ENCODE measurements around the gene SUPT3H.

The SUPT3H gene

DNA sequence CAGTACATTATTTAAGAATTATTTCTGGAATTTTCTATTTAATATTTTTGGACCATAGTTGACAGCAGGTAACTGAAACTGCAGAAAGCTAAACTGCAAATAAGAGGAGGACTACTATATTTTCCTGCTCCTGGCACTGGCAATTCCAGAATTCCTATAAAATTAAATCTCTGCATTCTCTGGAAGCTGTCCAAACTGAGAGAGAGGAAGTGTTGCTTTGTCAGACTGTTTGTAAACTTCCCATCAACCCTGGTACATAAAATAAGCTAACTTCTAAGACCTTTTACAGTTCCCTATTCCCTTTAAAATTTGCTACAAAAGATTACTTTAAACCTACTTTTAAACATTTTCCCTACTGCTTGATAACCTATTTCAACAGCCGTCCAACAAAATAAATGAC, 245.7 kb downstream of the SUPT3H start:
- in situ Hi-C loops (cut with MboI; ENCODE audit: low sequenced_read_pairs), result no loop called here

DNA sequence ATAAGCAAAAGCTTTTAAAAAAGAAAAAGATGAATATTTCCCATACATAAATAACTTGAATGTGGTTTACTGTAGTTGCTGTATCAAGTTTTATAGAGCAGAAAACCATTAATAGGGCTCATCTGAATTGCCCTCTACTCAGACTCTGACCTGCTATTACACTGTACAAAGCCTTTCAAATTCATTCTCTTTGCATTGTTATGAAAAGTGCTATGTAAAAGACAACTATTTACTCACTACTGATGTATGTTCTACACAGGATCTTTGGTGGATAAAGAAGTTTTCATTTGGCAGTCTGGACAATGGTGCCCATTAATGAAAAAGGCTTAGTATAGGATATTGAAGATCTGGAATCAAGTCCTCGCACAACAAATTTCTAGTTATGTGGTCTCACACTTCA, 248.7 kb downstream of the SUPT3H start:
- in situ Hi-C loops (cut with MboI; ENCODE audit: low sequenced_read_pairs), result no loop called here

DNA sequence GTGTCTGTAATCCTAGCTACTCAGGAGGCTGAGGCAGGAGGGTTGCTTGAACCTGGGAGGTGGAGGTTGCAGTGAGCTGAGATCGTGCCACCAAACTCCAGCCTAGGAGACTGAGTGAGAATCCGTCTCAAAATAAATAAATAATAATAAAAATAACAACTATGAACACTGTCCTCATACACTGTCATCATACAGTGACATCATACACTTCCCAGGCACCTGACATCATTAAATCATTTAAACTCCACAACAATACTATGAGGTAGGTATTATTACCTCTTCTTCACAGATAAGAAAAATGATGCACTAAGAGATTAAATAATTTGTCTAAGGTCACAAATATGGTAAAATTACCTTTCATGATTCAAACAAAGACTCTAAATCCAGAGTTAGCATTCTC, 250.5 kb downstream of the SUPT3H start:
- in situ Hi-C loops (cut with MboI; ENCODE audit: low sequenced_read_pairs), result no loop called here

DNA sequence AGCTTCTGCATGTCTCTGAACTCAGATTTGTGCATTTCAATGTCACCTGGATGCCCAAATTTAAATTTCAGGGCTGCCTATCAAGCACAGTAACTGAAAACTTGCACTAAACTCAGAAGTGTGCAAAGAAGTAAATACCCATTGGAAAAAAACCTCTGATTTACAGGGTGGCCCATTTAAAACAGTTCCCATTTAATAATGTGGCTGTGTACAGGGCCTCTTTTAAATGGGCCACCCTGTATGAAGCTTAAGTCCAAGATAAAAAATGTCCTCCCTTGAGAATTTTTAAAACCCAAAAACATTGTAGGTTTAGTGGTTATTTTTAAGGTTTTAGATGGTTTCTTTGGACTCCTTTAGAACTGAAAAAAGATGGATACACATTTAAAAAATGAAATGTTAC, 251.7 kb downstream of the SUPT3H start:
- in situ Hi-C loops (cut with MboI; ENCODE audit: low sequenced_read_pairs), result no loop called here

DNA sequence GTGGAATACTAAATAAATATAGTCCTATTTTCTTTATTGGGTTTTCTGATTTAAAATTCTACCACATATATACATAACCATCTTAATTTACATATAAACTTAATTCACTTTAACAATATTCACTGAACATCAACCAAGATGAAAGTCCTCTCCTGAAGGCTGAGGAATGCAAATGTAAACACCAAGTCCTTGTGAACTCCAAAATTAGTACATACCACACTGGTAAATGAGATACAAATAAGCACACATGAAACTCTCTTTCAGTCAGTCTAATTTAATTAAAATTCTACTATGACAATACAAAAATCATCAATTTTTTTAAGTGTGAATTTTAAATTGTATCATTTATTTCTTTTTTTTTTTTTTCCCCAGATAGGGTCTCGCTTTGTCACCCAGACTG, 254.7 kb downstream of the SUPT3H start:
- in situ Hi-C loops (cut with MboI; ENCODE audit: low sequenced_read_pairs), result no loop called here

DNA sequence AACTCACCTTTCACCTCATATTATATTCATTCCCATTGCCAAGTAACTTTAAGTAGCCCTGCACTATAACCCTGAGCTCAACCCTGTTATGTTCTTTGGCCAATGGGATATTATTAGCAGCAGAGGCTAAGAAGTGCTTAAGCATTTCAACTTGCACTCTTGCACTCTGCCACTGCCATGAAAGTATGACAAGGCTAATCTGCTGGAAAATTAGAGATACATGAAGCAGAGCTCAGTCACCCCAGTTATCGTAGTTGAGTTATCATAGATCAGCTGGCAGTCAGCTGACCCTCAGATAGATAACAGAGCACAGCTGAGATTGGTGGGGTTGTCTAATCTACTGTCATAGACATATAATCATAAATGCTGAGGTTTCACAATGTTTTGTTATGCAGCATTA, 259.0 kb downstream of the SUPT3H start:
- in situ Hi-C loops (cut with MboI; ENCODE audit: low sequenced_read_pairs), result no loop called here

DNA sequence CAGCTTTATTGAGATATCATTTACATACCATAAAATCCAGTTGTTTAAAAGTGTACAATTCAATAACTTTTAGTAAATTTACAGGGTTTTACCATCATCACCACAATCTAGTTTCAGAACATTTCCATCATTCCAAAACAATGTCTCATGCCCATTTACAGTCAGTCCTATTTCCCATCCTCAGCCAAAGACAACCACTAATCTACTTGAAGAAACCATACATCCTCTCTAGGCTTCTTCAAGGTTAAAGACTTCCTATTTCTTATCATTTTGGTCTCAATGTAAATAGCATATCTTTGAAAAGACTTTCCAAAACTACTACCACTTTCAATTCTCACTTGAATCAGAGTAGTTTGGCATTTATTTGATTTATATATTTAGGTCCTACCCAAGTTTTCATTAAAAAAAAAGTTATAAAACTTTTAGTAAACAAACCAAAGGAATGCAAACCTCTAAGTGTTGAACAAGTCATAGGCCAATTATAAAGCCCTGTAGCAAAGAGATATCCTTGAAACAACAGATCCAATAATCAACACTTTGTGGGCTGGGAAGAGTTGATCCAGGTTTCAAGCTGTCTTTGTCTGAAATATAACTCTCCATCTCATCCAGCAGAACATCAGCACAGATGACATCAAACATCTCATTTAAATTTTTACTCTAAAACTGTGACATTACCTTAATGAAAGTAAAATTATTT, 260.9 kb downstream of the SUPT3H start:
- in situ Hi-C loops (cut with MboI; ENCODE audit: low sequenced_read_pairs), result no loop called here

DNA sequence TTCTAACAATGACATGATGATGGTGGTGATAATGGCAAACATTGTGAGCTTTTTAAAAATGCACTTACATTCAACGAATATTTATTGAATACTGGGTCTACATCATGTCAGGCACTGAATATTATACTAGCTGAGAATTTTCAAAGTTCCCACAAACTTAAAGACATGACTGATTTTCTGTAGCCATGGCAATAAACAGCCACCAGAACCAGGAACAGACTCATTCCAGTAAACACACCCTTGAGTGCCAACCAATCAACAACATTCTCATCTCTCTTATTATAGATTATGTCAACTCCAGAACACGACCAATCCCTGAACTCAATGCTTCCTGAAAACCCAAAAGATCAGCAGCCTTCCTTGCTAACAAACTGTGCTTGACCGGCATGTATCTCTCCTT, 262.0 kb downstream of the SUPT3H start:
- in situ Hi-C loops (cut with MboI; ENCODE audit: low sequenced_read_pairs), result no loop called here

DNA sequence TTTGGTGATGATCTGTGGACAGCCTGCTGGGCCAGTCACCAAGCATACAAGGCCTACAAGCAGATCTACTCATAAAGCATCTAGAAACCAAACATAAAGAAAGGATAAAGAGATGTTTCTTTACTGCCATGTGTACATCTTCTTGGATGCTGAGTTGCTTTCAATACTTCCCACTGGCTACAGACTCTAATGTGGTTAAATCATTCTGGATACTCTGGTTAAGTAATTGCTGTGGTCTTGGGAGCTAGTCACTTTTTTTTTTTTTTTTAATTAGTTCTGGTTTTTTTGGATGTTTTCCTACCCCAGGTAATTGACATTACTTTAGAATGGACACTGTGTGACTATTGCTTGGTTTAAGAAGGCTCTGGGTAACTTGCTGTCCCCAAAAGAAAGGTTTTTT, 265.0 kb downstream of the SUPT3H start:
- in situ Hi-C loops (cut with MboI; ENCODE audit: low sequenced_read_pairs), result no loop called here

DNA sequence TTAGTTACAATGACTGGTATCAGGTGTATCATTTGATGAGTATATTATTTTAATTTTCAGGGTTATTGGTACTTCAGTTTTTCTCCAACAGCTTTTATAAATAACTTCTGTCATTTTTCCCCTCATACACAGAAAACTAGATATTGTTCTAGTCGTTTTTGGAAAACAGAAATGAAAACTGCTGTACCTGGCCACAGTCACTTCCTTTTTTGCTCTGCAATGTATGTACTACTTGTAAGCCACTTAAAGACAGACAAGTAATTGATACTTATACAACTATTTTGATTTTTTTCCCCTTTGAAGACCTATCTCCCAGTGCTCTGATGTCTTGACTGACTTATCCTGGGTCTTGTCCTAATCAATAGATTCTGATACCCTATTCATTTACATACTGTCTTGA, 268.2 kb downstream of the SUPT3H start:
- in situ Hi-C loops (cut with MboI; ENCODE audit: low sequenced_read_pairs), result no loop called here

DNA sequence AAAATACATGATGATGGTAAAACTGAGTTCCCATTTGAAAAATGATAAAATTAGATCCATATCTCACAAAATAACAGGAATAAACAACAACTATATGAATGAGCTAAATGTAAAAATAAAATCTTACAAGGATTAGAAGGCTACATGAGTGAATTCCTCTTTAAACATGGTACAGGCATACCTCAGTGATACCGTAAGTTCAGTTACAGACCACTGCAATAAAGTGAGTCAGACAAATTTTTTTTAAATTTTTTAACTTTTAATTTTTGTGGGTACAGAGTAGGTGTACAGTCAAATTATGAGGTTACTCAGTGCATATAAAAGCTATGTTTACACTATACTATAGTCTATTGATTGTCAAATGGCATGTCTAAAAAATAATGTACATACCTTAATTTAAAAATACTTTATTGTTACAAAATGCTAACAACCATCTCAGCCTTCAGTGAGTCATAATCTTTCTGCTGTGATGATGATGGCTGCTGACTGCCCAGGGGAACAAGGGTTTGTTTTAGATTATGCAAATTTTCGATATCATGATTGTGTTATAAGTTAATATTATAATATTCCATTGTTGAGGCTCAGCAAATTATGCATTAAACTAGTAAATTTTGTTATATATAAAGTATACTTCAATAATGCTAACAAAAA, 272.4 kb downstream of the SUPT3H start:
- in situ Hi-C loops (cut with MboI; ENCODE audit: low sequenced_read_pairs), result no loop called here

DNA sequence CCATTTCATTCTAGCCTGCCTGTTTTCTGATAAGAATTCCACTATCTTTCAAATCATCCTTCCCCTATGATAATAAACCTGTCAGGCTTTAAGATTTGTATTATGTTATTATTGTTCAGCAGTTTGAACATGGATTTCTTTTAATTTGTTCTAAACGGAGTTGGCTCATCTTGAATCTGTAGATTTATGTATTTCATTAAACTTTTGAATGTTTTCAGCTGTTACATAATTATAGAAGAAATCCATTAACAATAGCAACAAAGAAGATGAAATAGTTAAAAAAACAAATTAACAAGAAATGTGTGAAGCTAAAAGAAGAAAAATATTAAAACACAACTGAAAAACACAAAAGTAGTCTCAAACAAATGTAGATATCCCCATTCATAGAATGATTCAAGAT, 273.3 kb downstream of the SUPT3H start:
- in situ Hi-C loops (cut with MboI; ENCODE audit: low sequenced_read_pairs), result no loop called here

DNA sequence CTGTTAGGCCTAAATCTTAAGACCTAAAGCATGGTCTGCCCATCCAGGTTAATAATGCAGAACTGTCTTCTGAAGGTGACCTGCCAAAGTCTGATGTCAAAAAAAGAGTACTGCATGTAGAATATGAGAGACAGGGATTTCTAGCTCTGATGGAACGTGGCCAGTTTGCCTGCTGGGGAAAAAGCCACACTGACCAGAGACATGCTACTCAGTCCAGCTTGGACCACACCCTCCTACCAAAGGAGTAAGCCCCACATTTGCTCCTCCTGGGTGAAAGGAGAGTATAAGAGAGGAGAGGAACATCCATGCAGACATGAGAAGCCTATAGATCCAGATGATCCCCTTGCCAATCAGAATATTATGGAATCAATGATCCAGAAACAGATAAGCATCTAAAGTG, 279.5 kb downstream of the SUPT3H start:
- in situ Hi-C loops (cut with MboI; ENCODE audit: low sequenced_read_pairs), result no loop called here

DNA sequence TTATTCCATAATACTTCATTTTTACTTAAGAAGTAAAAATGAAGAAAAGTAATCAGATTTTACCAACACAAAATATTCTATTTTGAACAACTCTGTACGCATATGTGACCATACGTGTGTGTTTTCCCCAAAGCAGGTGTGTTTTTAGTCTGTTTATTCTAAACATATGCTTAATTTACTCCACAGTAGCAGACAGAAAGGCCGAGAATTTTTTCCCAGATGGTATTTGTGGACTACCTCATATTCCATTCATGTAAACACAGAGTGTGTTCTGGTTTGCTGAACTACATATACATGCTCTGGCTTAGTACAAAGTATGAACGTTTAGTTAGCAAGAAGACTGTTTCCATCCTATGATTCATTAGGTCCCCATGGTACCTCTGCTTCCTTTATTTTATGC, 282.9 kb downstream of the SUPT3H start:
- in situ Hi-C loops (cut with MboI; ENCODE audit: low sequenced_read_pairs), result no loop called here

DNA sequence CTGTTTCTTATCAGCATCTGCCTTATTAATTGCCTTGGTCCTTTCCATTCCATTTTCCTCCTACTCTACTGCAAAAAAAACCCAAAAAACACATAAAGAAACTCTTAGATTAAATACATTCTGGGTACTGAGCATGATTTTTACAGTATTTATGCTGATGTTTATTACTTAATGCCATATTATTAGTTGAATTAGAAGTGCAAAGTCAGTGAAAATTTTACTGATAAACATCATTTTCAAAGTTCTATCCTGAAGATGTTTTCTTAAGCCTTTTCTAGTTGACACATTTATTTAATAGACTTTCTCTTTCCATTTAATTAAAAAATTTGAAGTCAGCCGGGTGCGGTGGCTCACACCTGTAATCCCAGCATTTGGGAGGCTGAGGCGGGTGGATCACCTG, 285.6 kb downstream of the SUPT3H start:
- in situ Hi-C loops (cut with MboI; ENCODE audit: low sequenced_read_pairs), result no loop called here

DNA sequence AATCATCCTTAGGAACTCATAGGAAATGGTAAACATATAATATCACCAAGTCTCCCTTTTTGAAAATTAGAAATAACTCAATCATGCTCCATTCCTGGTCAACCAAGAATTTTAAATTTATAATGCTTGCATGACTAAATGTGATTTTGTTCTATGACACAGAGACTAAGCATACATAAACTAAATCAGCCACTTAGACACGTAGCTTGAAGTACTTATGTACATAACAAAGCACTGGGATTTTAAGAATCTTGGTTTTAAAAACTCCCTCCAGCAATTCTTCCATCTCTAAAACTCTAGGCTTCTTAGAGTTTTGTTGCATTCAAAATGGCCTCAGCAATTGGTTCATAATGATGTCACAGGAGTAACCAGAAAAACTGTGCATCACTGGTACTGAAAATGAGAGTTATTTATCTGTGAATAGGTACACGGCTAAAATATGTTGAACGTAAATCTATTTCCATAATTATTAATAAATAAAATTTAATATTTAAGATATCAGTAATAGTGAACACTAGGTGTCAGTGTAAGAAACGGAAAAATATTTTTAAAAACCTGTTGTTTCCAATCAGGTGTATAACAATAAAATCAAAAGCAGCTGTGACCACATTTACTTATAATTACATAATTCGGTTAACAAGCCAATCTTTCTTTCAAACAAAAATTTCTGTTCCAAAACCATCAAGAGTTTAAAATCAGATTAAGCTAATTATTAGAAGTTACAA, 291.2 kb downstream of the SUPT3H start:
- in situ Hi-C loops (cut with MboI; ENCODE audit: low sequenced_read_pairs), result no loop called here

DNA sequence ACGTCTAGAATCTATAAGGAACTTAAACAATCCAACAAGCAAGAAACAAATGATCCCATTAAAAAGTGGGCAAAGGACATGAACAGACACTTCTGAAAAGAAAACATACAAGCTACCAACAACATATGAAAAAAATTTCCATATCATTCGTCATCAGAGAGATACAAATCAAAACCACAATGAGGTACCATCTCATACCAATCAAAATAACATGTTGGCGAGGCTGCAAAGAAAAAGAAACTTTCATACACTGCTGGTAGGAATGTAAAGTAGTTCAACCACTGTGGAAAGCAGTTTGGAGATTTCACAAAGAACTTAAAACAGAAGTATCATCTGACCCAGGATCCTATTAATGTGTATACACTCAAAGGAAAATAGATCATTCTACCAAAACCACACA, 293.5 kb downstream of the SUPT3H start:
- in situ Hi-C loops (cut with MboI; ENCODE audit: low sequenced_read_pairs), result no loop called here

DNA sequence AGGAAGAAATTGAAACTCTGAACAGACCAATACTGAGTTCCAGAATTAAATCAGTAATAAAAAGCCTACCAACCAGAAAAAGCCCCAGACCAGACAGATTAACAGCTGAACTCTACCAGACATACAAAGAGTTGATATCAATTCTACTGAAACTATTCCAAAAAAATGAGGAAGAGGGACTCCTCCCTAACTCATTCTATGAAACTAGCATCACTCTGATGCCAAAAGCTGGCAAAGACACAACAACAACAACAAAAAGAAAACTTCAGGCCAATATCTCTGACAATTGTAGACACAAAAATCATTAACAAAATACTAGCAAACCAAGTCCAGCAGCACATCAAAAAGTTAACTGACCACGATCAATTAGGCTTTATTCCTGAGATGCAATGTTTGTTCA, 295.6 kb downstream of the SUPT3H start:
- in situ Hi-C loops (cut with MboI; ENCODE audit: low sequenced_read_pairs), result no loop called here

DNA sequence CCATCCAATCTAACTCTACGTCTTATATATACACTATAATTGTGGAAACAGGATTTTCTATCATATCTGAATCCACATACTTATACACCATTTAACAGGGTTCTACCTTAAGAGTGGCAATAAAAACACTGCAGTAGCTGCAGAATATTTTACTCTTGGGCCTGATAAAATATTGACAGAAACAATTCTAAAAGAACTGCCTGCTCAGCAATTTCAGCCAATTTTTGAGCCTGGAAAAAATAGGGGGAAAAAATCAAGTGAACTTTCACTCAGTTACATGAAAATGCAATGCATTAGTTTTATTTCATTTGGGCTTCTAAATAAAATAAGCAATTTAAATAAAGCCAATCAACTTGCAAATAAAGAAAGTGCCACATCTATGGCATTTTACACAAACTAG, 296.1 kb downstream of the SUPT3H start:
- in situ Hi-C loops (cut with MboI; ENCODE audit: low sequenced_read_pairs), result no loop called here

DNA sequence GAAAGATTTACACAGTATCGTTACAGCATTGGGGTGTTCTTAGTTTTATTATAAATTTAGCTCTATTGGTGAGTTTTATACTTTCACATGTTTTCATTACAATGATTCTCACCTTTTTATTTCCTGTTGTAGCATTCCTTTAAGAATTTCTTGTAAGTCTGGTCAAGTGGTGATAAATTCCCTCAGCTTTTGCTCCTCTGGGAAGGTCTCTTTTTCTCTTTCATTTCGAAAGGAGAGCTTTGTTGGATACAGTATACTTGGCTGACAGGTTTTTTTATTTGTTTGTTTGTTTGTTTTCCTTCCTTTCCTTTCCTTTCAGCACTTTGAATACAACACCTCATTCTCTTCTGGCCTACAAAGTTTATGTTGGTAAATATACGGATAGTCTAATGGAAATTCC, 299.3 kb downstream of the SUPT3H start:
- in situ Hi-C loops (cut with MboI; ENCODE audit: low sequenced_read_pairs), result no loop called here

DNA sequence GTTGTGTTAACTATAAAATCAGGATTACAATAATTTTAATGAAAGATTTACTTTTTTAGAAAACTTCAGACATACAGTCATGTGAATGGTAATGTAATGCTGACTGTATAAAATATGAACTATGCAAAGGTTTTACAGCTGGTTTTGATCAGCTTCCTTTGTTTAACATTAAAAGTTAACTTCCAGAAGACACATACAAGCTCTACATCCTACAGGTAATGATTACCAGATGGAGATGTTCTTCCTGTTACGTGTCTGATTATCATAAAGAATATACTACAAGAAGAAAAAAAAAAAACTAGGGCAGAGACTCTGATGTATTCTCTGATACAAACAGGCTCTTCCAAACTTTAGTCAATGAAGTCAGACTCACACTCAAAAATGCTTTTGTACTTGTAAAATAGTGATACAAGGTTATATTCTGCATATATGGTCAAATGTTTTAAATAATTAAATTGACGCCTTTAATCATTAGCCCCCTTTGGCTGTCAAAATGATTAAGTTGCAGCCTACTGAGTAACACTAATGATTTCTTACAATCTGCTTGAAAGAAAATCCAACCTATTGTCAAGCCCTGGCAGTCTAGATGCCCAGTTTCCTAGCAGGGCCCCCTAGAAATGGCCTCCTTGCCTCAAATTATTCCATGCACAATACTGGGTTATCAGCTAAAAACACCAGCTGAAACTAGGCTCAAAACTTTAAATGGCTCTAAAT, 301.4 kb downstream of the SUPT3H start:
- in situ Hi-C loops (cut with MboI; ENCODE audit: low sequenced_read_pairs), result no loop called here

DNA sequence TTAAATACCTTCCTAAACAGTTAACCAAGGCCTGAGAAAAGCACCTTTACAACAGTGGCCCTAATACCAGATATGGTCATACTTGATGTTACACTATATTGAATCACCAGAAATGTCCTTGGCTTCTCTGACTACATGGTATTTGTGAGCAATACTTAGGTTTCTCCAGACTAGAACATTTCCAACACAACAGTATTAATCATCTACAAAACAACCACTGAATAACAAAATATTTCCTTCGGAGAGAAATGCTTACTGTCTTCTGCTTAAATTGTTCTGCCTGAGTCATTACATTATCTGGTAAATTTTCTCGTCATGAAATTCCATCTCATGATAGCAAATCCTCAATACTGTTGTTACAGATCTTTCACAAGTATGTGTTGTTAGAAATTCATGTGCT, 302.5 kb downstream of the SUPT3H start:
- in situ Hi-C loops (cut with MboI; ENCODE audit: low sequenced_read_pairs), result no loop called here

All from HL-60/S4 (cell line).